ENCODE measurements around the gene BCAS3. TPM values are rescaled to one million over a fixed set of nuclear protein-coding genes. Genes with fewer than 3 reads are reported as not detected.

BCAS3 gene
- polyA plus RNA-seq, 1 donor from 2014 or later: 21.6 TPM

- Histone ChIP-seq H3K4me3 (ENCODE audit: low read length) (no peak overlapping the region), H4K20me1 (ENCODE audit: insufficient read depth) (no peaks in the 10 kb centered on the region), H3K9me2 (ENCODE audit: insufficient read depth, low read length) (no peaks in the 10 kb centered on the region), H3K4me2 (ENCODE audit: low read length) (no peak overlapping the region), H3K27ac (ENCODE audit: low read length) (no peak overlapping the region), H3K79me2 (replicated peaks; ENCODE audit: insufficient read depth, low read length) (no peaks in the 10 kb centered on the region), H3K36me3 (ENCODE audit: insufficient read depth, low read length) (no peaks in the 10 kb centered on the region), H3F3A (ENCODE audit: insufficient read depth, low read length, poor library complexity, severe bottlenecking) (no peaks in the 10 kb centered on the region), H3K9ac (ENCODE audit: low read length) (no peak overlapping the region), H2AFZ (ENCODE audit: low read depth, low read length) (no peak overlapping the region), H3K9me3 (ENCODE audit: low read length) (no peaks in the 10 kb centered on the region), H3K27me3 (ENCODE audit: insufficient read depth, low read depth, low read length) (no peaks in the 10 kb centered on the region)
- TF ChIP-seq RAD21 (conservative IDR thresholded peaks at IDR 0.05): no peak
- TF ChIP-seq MXI1 (conservative IDR thresholded peaks at IDR 0.05; ENCODE audit: poor library complexity, severe bottlenecking): no peak
- TF ChIP-seq TAF1 (IDR thresholded peaks at IDR 0.05; ENCODE audit: low read depth): no peak
- no peak for TF ChIP-seq REST (IDR thresholded peaks at IDR 0.05; ENCODE audit: borderline replicate concordance)
- no peak for TF ChIP-seq EP300 (conservative IDR thresholded peaks at IDR 0.05; ENCODE audit: poor library complexity, severe bottlenecking)
- no peak for TF ChIP-seq CTCF (IDR thresholded peaks at IDR 0.05; ENCODE audit: poor library complexity, severe bottlenecking)
Measured at GRCh38 chr17:61380217-61380835, 702.7 kb downstream of the BCAS3 start.

- no peak overlapping the region for H3K9ac ChIP-seq (ENCODE audit: low read length)
- H2AFZ ChIP-seq (ENCODE audit: low read depth, low read length): no peak overlapping the region
- H3K27me3 ChIP-seq (ENCODE audit: insufficient read depth, low read depth, low read length): no peaks in the 10 kb centered on the region
- no peak overlapping the region for H3K4me2 ChIP-seq (ENCODE audit: low read length)
- H3K36me3 ChIP-seq (ENCODE audit: insufficient read depth, low read length): no peaks in the 10 kb centered on the region
- no peaks in the 10 kb centered on the region for H3K9me3 ChIP-seq (ENCODE audit: low read length)
- H3K4me3 ChIP-seq (ENCODE audit: low read length): no peak overlapping the region
- H3K9me2 ChIP-seq (ENCODE audit: insufficient read depth, low read length): no peaks in the 10 kb centered on the region
- no peaks in the 10 kb centered on the region for H3K79me2 ChIP-seq (replicated peaks; ENCODE audit: insufficient read depth, low read length)
- H4K20me1 ChIP-seq (ENCODE audit: insufficient read depth): no peaks in the 10 kb centered on the region
- H3F3A ChIP-seq (ENCODE audit: insufficient read depth, low read length, poor library complexity, severe bottlenecking): no peaks in the 10 kb centered on the region
- H3K27ac ChIP-seq (ENCODE audit: low read length): no peak overlapping the region
- TF ChIP-seq MXI1 (conservative IDR thresholded peaks at IDR 0.05; ENCODE audit: poor library complexity, severe bottlenecking) (no peak), EP300 (conservative IDR thresholded peaks at IDR 0.05; ENCODE audit: poor library complexity, severe bottlenecking) (no peak), POLR2AphosphoS5 (IDR thresholded peaks at IDR 0.05) (no peak), RAD21 (conservative IDR thresholded peaks at IDR 0.05) (no peak), EZH2 (IDR thresholded peaks at IDR 0.05; ENCODE audit: borderline replicate concordance, insufficient read depth, low read length, poor library complexity, severe bottlenecking) (no peak), CTCF (IDR thresholded peaks at IDR 0.05; ENCODE audit: poor library complexity, severe bottlenecking) (no peak), TAF1 (IDR thresholded peaks at IDR 0.05; ENCODE audit: low read depth) (no peak), REST (IDR thresholded peaks at IDR 0.05; ENCODE audit: borderline replicate concordance) (no peak), SMC3 (conservative IDR thresholded peaks at IDR 0.05; ENCODE audit: poor library complexity) (no peak)
Measured at GRCh38 chr17:61380836-61381525, 703.3 kb downstream of the BCAS3 start.
